Subcutaneous adipose tissue (tissue), 4 donors: ENCODE measurements around the gene SURF6. TPM values are rescaled to one million over a fixed set of nuclear protein-coding genes. Genes with fewer than 3 reads are reported as not detected.

ENCODE experiments used
- CTCF ChIP-seq: fragments of 450-650 bp; IDR thresholded peaks from one replicate; pipeline ENCODE4 v1.5.1; 2016; ENCODE audit warnings: low read depth, mild to moderate bottlenecking, control low read depth, antibody characterized with exemption, moderate library complexity
- total RNA-seq, 4 donors: library from RNA; depleted of rRNA; stranded (reverse); fragments of >200 nt; gene quantifications; one replicate each; pipeline ENCODE4 v1.1.0, GENCODE V29; 2016

The SURF6 gene
- total RNA-seq, 4 donors from 2014 or later, result 7.6 to 27.5 (median 10.4) TPM

GRCh38 chr9:133331641-133332380 is 4.2 kb downstream of the SURF6 start:
- no peak for TF ChIP-seq CTCF

GRCh38 chr9:133331221-133331620 is 4.8 kb downstream of the SURF6 start:
- no peak for TF ChIP-seq CTCF

GRCh38 chr9:133327834-133328484 is 8.0 kb downstream of the SURF6 start:
- TF ChIP-seq CTCF, result no peak

GRCh38 chr9:133323991-133324703 is 11.8 kb downstream of the SURF6 start:
- no peak for TF ChIP-seq CTCF

- no peak for TF ChIP-seq CTCF
Measured at GRCh38 chr9:133323211-133323610, 12.8 kb downstream of the SURF6 start.

- TF ChIP-seq CTCF, result no peak
Measured at GRCh38 chr9:133322701-133323100, 13.3 kb downstream of the SURF6 start.

GRCh38 chr9:133321411-133321935 is 14.5 kb downstream of the SURF6 start:
- TF ChIP-seq CTCF, result no peak
